Brain microvascular endothelial cell (primary cell): ENCODE data around the gene FGA.

Experiments used
- DNase-seq: peaks from one replicate; pipeline ENCODE4 v3.0.0-alpha.2; 2020
- H3K27ac ChIP-seq: fragments of 250-450 bp; sonication (Bioruptor Pico); 2 replicates; pipeline ENCODE4 v1.5.1; 2020; ENCODE audit warnings: mild to moderate bottlenecking, moderate library complexity
- H3K27me3 ChIP-seq: fragments of 250-450 bp; sonication (Bioruptor Pico); replicated peaks from 2 replicates; pipeline ENCODE4 v1.5.1; 2020; ENCODE audit warnings: mild to moderate bottlenecking
- H3K36me3 ChIP-seq: fragments of 250-450 bp; sonication (Bioruptor Pico); replicated peaks from 2 replicates; pipeline ENCODE4 v1.5.1; 2020; ENCODE audit warnings: mild to moderate bottlenecking
- H3K4me3 ChIP-seq: 2 replicates; pipeline ENCODE4 v1.5.1; 2011; ENCODE audit warnings: low read depth, mild to moderate bottlenecking, control low read depth, low read length, moderate library complexity
- CTCF ChIP-seq: IDR thresholded peaks from 2 replicates; pipeline ENCODE4 v1.5.1; 2011; ENCODE audit warnings: low read depth, mild to moderate bottlenecking, moderate library complexity, low read length, control low read depth, inconsistent platforms; ENCODE audit errors: missing control alignments
- in situ Hi-C: cut with HindIII; loops from 2 replicates; pipeline ENCODE4 v1.10.0; 2017; ENCODE audit warnings: low sequenced_read_pairs, low pct_ligation_motif_present

Gene FGA

GRCh38 chr4:154617820-154618317, 27.3 kb upstream of the FGA start:
- no peak for TF ChIP-seq CTCF
- H3K27ac ChIP-seq, result no peak overlapping the region
- H3K4me3 ChIP-seq, result no peak overlapping the region
- DNase-seq, result no peak
- H3K27me3 ChIP-seq, result no peaks in the 10 kb centered on the region
- H3K36me3 ChIP-seq, result no peaks in the 10 kb centered on the region
- in situ Hi-C loops, result no loop called here

GRCh38 chr4:154616731-154617130, 26.2 kb upstream of the FGA start:
- TF ChIP-seq CTCF, result no peak
- Histone ChIP-seq H3K27me3 (no peaks in the 10 kb centered on the region), H3K27ac (no peak overlapping the region), H3K4me3 (no peak overlapping the region), H3K36me3 (no peaks in the 10 kb centered on the region)
- no peak for DNase-seq
- in situ Hi-C loops, result no loop called here

- Histone ChIP-seq H3K36me3 (no peaks in the 10 kb centered on the region), H3K27ac (no peak overlapping the region), H3K4me3 (no peak overlapping the region), H3K27me3 (no peaks in the 10 kb centered on the region)
- no peak for DNase-seq
- in situ Hi-C loops, result no loop called here
- no peak for TF ChIP-seq CTCF
These were observed 25.7 kb upstream of the FGA start for GRCh38 chr4:154616287-154616686.

GRCh38 chr4:154615211-154615610, 24.7 kb upstream of the FGA start:
- no peak for DNase-seq
- Histone ChIP-seq H3K27me3 (no peaks in the 10 kb centered on the region), H3K27ac (no peak overlapping the region), H3K36me3 (no peaks in the 10 kb centered on the region), H3K4me3 (no peak overlapping the region)
- in situ Hi-C loops, result no loop called here
- no peak for TF ChIP-seq CTCF

- no peak overlapping the region for H3K27ac ChIP-seq
- no peak for DNase-seq
- no peak for TF ChIP-seq CTCF
- no peaks in the 10 kb centered on the region for H3K36me3 ChIP-seq
- in situ Hi-C loops, result no loop called here
- no peak overlapping the region for H3K4me3 ChIP-seq
- H3K27me3 ChIP-seq, result no peaks in the 10 kb centered on the region
These were observed 23.8 kb upstream of the FGA start for GRCh38 chr4:154614306-154614705.
